HepG2 (cell line): Measurements from ENCODE around the gene SFXN2.

ENCODE experiments used
- ATF1 ChIP-seq: IDR thresholded peaks from 2 replicates; pipeline ENCODE4 v1.6.1; 2016; ENCODE audit warnings: mild to moderate bottlenecking, control low read depth
- CTCF ChIP-seq: sonication (generic); formaldehyde crosslinking; IDR thresholded peaks from 2 replicates; pipeline ENCODE4 v1.5.0; 2020; ENCODE audit warnings: mild to moderate bottlenecking, missing genetic modification reagents, moderate library complexity
- ELF3 ChIP-seq: IDR thresholded peaks from 2 replicates; pipeline ENCODE4 v1.6.1; 2016; ENCODE audit warnings: missing genetic modification reagents, missing compliant biosample characterization
- MXI1 ChIP-seq: IDR thresholded peaks from 3 replicates; pipeline ENCODE4 v1.6.1; 2012; ENCODE audit warnings: low read depth, low read length, inconsistent platforms, borderline replicate concordance
- ZFX ChIP-seq: sonication (generic); formaldehyde crosslinking; IDR thresholded peaks from 2 replicates; pipeline ENCODE4 v1.4.0; 2020; ENCODE audit warnings: mild to moderate bottlenecking, low read depth, missing genetic modification reagents, moderate library complexity

- TF ChIP-seq ATF1 (CRISPR knock-in tag) (no peak), MXI1 (no peak), CTCF (no peak), ZFX (CRISPR knock-in tag) (no peak), ELF3 (CRISPR knock-in tag) (no peak)
These were observed 47.5 kb downstream of the SFXN2 start for GRCh38 chr10:102761981-102762380.
